ENCODE measurements around the gene RELCH.

- TF ChIP-seq POLR2A (IDR thresholded peaks at IDR 0.05; ENCODE audit: low read depth, low read length) = no peak
- no peak for TF ChIP-seq POLR2AphosphoS5 (IDR thresholded peaks at IDR 0.05; ENCODE audit: low read depth, low read length)
These were observed 152.3 kb downstream of the RELCH start for GRCh38 chr18:62339106-62339988.

Measured in GM12892 (cell line).